Gastroesophageal sphincter (tissue), 4 donors: ENCODE measurements around the gene PID1. TPM values are rescaled to one million over a fixed set of nuclear protein-coding genes. Genes with fewer than 3 reads are reported as not detected.

Experiments
- ATAC-seq: fragments of 150-250 bp; one replicate; pipeline ENCODE4 v1.9.1; 2016; ENCODE audit warnings: mild to moderate bottlenecking, moderate library complexity
- H3K27ac ChIP-seq, 4 donors: fragments of 200-600 bp; sonication (generic) in 3 of 4; 1 replicate in 3 of 4; 2 replicates in 1 of 4; pipeline ENCODE4 v1.5.1; 2016 to 2019
- H3K27me3 ChIP-seq: fragments of 200-600 bp; sonication (generic); one replicate; pipeline ENCODE4 v1.5.1; 2019
- H3K36me3 ChIP-seq, 2 donors: fragments of 200-600 bp; sonication (generic); one replicate each; pipeline ENCODE4 v1.5.1; 2019; ENCODE audit warnings: control low read depth in 1 of 2
- H3K4me1 ChIP-seq, 3 donors: fragments of 200-600 bp; sonication (generic); 1 replicate in 2 of 3; 2 replicates in 1 of 3; pipeline ENCODE4 v1.5.1; 2016 to 2019; ENCODE audit warnings: control low read depth in 2 of 3
- H3K4me3 ChIP-seq, 2 donors: fragments of 200-600 bp; sonication (generic); one replicate each; pipeline ENCODE4 v1.5.1; 2019; ENCODE audit warnings: mild to moderate bottlenecking in 1 of 2, moderate library complexity in 1 of 2
- H3K9me3 ChIP-seq, 3 donors: fragments of 200-600 bp; sonication (generic); one replicate each; pipeline ENCODE4 v1.5.1; 2017 to 2019; ENCODE audit warnings: control low read depth in 2 of 3
- EP300 ChIP-seq: sonication (generic); formaldehyde crosslinking; IDR thresholded peaks from one replicate; pipeline ENCODE4 v1.6.1; 2017; ENCODE audit warnings: antibody characterized with exemption, mild to moderate bottlenecking
- POLR2A ChIP-seq, 2 donors: fragments of 450-650 bp; IDR thresholded peaks; one replicate each; pipeline ENCODE4 v1.6.1; 2017; ENCODE audit warnings: antibody characterized with exemption in 2 of 2, mild to moderate bottlenecking in 2 of 2, moderate library complexity in 1 of 2
- POLR2AphosphoS5 ChIP-seq: sonication (generic); formaldehyde crosslinking; IDR thresholded peaks from one replicate; pipeline ENCODE4 v1.6.1; 2017; ENCODE audit warnings: antibody characterized with exemption
- WGBS, 2 donors: methylation state at CpG; one replicate each; pipeline ENCODE4 v1.1.5; 2018; ENCODE audit warnings: low coverage in 1 of 2; 5-methylcytosine and 5-hydroxymethylcytosine counted together
- total RNA-seq, 4 donors: library from RNA; depleted of rRNA; stranded (reverse); fragments of >200 nt; gene quantifications; one replicate each; pipeline ENCODE4 v1.1.0, GENCODE V29; 2016
- TF ChIP-seq, protein P1 (sequence below), 4 experiments: fragments of 200-600 bp in 2 of 4; fragments of 450-650 bp in 2 of 4; sonication (generic) in 1 of 4; IDR thresholded peaks; one replicate each; pipeline ENCODE4 v1.5.1; 2017 to 2019; ENCODE audit warnings: antibody characterized with exemption in 4 of 4, mild to moderate bottlenecking in 2 of 4, moderate library complexity in 2 of 4

The PID1 gene
- total RNA-seq, 4 donors from 2014 or later = 34.4 to 62.4 (median 54.9) TPM

DNA sequence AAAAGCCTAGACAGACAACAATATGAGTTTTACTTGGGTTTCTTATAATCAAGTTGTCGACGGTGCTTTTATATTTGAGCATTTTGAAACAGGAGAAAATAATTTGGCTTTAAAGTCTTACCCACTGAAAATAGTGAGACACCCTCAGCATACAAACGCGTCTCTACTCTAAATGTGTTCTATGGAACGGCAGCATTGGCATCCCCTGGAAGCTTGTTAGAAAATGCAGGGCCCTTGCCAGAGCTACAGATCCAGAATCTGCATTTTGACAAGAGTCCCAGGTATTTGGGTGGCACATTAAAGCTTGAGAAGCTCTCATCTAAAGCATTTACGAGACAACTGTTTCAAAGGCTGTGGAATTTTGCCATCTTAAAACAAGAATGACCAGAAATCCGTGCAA lies 163.5 kb downstream of the PID1 start:
- H3K9me3 ChIP-seq = no peaks in the 10 kb centered on the region
- no peaks in the 10 kb centered on the region for H3K36me3 ChIP-seq
- TF ChIP-seq POLR2A (IDR thresholded peaks at IDR 0.05) (no peak), POLR2AphosphoS5 (no peak), EP300 (no peak)
- TF ChIP-seq, protein P1, sequence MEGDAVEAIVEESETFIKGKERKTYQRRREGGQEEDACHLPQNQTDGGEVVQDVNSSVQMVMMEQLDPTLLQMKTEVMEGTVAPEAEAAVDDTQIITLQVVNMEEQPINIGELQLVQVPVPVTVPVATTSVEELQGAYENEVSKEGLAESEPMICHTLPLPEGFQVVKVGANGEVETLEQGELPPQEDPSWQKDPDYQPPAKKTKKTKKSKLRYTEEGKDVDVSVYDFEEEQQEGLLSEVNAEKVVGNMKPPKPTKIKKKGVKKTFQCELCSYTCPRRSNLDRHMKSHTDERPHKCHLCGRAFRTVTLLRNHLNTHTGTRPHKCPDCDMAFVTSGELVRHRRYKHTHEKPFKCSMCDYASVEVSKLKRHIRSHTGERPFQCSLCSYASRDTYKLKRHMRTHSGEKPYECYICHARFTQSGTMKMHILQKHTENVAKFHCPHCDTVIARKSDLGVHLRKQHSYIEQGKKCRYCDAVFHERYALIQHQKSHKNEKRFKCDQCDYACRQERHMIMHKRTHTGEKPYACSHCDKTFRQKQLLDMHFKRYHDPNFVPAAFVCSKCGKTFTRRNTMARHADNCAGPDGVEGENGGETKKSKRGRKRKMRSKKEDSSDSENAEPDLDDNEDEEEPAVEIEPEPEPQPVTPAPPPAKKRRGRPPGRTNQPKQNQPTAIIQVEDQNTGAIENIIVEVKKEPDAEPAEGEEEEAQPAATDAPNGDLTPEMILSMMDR (IDR thresholded peaks at IDR 0.05) = no peak
- H3K27ac ChIP-seq = no peak overlapping the region
- ATAC-seq = no peak
- no peaks in the 10 kb centered on the region for H3K27me3 ChIP-seq
- no peaks in the 10 kb centered on the region for H3K4me1 ChIP-seq
- no peak overlapping the region for H3K4me3 ChIP-seq
- 85 to 96% methylated on average over 6 to 7 of the region's 7 CpGs for WGBS, 2 donors

DNA sequence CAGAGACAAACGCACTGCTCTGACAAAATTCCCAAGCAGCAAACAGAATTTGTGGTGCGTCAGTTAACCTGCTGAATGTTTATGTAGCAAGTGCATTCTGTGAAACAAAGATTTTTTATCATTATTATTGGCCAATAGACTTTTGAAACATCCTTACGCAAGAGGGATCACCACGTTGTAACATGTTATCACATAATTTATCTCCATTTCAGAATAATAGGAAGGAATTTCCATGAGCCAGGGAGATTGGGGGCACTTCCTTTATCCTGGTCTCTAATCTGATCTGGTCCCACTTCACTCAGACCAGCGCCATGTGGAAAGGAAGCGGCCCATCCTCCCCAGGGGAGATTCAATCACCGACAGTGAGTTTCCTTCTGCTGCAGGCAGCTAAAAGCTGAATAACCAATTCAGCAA lies 166.1 kb downstream of the PID1 start:
- Histone ChIP-seq H3K4me3 (no peak overlapping the region), H3K4me1 (no peaks in the 10 kb centered on the region), H3K27me3 (no peaks in the 10 kb centered on the region), H3K27ac (no peak overlapping the region), H3K36me3 (no peaks in the 10 kb centered on the region), H3K9me3 (no peaks in the 10 kb centered on the region)
- TF ChIP-seq EP300 (no peak), POLR2AphosphoS5 (no peak)
- TF ChIP-seq, protein P1 (IDR thresholded peaks at IDR 0.05) = no peak
- WGBS, 2 donors = 38 to 47% methylated on average over 5 to 6 of the region's 7 CpGs
- no peak for ATAC-seq

DNA sequence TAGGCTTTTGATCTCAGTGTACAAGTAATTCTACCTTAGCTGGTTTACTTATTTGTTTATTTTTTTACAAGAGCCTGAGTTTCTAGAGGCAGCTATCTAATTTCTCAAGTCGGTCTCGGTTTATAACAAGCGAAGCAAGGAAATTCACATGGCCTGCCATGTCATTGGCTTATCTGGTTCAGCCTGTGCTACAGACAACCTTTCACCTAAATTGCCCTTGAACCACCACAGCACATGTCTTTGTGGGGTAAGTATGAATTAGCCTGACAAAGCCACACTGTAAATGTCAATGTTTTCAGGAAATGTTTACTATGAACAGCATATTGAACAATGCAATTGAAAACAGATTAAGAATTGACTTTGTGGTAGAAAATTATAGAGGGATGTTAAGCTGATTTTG lies 167.1 kb downstream of the PID1 start:
- Histone ChIP-seq H3K36me3 (no peaks in the 10 kb centered on the region), H3K9me3 (no peaks in the 10 kb centered on the region), H3K4me3 (no peak overlapping the region), H3K27ac (no peak overlapping the region), H3K4me1 (no peaks in the 10 kb centered on the region), H3K27me3 (no peaks in the 10 kb centered on the region)
- ATAC-seq = no peak
- TF ChIP-seq, protein P1 (IDR thresholded peaks at IDR 0.05) = no peak
- TF ChIP-seq POLR2AphosphoS5 (no peak), EP300 (no peak), POLR2A (IDR thresholded peaks at IDR 0.05) (no peak)
- WGBS, 2 donors = 79 to 87% methylated on average over 3 of the region's 3 CpGs

DNA sequence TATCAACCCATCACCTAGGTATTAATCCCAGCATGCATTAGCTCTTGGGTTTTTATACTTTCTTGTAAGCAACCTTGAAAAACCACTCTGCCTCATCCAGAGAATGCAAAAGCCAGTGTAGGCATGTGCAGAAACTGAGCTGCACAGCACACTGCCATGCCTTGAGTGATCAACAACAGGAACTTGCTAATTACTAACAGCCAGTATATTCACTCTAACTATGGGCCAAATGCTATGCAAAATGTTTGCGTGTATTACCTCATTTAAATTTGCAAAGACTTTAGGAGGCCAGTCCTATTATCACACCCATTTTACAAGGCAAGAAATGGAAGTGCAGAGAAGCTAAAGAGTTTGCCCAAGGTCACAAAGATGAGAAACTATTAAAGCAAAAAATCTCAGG lies 169.8 kb downstream of the PID1 start:
- no peaks in the 10 kb centered on the region for H3K27me3 ChIP-seq
- TF ChIP-seq POLR2AphosphoS5 = no peak
- H3K27ac ChIP-seq = no peak overlapping the region
- no peaks in the 10 kb centered on the region for H3K9me3 ChIP-seq
- no peaks in the 10 kb centered on the region for H3K36me3 ChIP-seq
- H3K4me1 ChIP-seq = no peaks in the 10 kb centered on the region
- 100% methylated on average over 1 of the region's 1 CpG; no CpG with 5 or more reads in 1 of the 2 donors for WGBS, 2 donors
- no peak overlapping the region for H3K4me3 ChIP-seq
- no peak for ATAC-seq

DNA sequence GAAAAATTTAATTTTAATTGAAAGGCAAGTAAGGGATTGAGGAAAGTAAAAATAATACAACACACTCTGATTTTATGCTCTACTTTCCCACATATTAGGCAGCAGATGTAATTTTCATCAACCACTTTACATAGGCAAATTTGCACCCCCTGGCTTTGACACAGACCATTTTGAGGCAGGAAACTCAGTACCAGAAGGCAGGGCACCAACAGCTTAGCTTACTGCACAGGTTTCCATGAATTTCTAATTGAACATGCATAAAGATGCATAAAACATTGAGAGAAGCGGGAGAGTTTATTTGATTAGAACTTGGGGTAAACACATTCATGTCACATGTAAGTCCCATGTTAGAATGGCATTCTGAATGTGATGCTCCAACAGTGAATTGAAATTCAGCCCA lies 171.9 kb downstream of the PID1 start:
- no peaks in the 10 kb centered on the region for H3K9me3 ChIP-seq
- H3K4me3 ChIP-seq = no peak overlapping the region
- H3K36me3 ChIP-seq = no peaks in the 10 kb centered on the region
- H3K4me1 ChIP-seq = no peaks in the 10 kb centered on the region
- no peak for ATAC-seq
- H3K27ac ChIP-seq = no peak overlapping the region
- no peak for TF ChIP-seq POLR2AphosphoS5
- TF ChIP-seq EP300 = no peak
- TF ChIP-seq POLR2A (IDR thresholded peaks at IDR 0.05) = no peak
- TF ChIP-seq, protein P1 (IDR thresholded peaks at IDR 0.05) = no peak
- WGBS, 2 donors = 100% methylated on average over 1 of the region's 1 CpG
- H3K27me3 ChIP-seq = no peaks in the 10 kb centered on the region

DNA sequence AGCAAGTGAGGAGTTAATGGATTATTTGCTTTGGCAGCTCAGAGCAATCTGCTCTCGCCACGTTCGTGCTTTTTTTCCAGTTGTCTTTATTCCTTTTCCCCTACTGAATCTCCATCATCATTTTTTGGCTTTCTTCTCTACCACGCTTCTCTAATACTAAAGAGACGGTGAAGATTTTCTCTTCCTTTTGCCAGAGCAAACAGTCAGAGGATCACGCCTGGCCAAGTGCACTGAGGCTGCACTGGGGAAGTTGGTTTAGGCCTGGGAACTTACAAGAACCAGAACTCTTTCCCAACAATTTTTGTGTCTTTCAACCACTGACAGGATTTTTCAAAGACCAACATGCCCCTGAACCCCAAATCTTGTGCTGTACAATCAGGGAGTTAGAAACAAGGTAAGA lies 172.3 kb downstream of the PID1 start:
- TF ChIP-seq POLR2AphosphoS5 (no peak), POLR2A (IDR thresholded peaks at IDR 0.05) (no peak), EP300 (no peak)
- TF ChIP-seq, protein P1 (IDR thresholded peaks at IDR 0.05) = no peak
- 62 to 69% methylated on average over 3 to 6 of the region's 6 CpGs for WGBS, 2 donors
- ATAC-seq = no peak

More for the DNA sequence above, 172.3 kb downstream of the PID1 start:
- Histone ChIP-seq H3K4me3 (no peak overlapping the region), H3K4me1 (no peaks in the 10 kb centered on the region), H3K36me3 (no peaks in the 10 kb centered on the region), H3K27ac (no peak overlapping the region), H3K27me3 (no peaks in the 10 kb centered on the region), H3K9me3 (no peaks in the 10 kb centered on the region)
